RPMI7951 (cell line): ENCODE data around the gene CEP170. TPM values are rescaled to one million over a fixed set of nuclear protein-coding genes. Genes with fewer than 3 reads are reported as not detected.

Experiments
- DNase-seq: peaks from one replicate; pipeline ENCODE4 v3.0.0-alpha.2; 2012; ENCODE audit warnings: low read depth
- total RNA-seq: library from RNA; depleted of rRNA; stranded (reverse); fragments of >200 nt; shearing (Covaris generic); gene quantifications from 2 replicates; pipeline ENCODE4 v1.2.3, GENCODE V29; 2014; rRNA removed

The CEP170 gene
- 65.4 and 66.0 TPM in 2 replicates for total RNA-seq

DNA sequence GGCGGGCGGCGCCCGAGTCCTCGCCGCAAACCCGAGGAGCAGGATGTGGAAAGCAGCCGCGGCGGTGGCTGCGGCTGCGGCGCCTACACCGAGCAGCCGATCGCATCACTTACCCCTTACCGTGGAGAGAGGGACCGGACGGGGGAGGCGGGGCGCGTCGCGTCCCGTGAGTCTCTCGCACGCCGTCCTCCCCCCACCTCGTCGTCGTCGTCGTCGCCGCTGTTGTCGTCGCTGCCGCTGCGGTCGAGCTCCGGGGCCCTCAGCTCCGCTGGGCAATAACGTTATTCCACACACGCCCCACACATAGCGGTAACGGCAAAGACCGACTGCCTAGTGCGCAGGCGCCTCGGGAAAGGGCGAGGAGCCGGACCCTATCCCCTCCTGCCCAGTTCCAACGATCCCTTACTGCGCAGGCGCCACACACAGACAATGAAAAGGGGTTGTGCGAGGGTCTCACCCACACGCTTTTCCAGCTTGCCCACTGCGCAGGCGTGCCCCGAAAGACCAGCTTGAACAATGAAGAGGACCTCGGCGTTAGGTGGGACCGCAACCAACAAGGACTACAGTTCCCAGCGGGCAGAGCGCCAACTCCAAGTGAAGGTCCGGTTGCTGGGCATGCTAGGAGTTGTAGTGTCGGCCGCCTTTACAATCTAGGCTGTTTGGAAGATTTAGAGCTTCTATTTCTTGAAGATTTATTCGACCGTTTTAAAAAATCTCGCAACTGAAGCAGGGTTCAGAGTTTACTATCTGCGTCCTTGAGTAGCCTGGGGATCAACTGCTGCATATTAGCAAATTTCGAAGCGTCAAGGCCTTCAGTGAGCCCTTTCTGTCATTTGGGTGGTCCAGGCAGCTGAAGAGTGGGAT lies at the start of gene CEP170:
Gene CEP170 (minus strand): TSS at position 355 of the 864 bp plus-strand sequence. CDS start 30,001 bp downstream, outside the sequence.
- DNase-seq = peak; percentile 90

DNA sequence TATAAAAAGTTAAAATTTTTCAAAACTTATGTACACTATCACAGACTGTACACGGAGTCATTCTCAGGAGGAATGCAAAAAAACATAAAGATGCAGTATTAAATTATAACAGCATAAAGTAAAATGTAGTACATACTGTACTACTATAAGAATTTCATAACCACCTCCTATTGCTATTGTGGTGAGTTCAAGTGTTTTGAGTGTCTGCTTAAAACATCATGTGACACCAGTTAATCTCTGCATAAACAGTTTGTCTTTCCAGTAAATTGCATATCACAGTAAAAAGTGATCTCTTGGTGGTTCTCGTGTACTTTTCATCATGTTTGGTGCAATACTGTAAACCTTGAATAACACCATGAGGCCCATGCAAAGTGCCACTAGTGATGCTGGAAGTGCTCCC lies 46.0 kb upstream of the CEP170 start:
- DNase-seq = no peak

DNA sequence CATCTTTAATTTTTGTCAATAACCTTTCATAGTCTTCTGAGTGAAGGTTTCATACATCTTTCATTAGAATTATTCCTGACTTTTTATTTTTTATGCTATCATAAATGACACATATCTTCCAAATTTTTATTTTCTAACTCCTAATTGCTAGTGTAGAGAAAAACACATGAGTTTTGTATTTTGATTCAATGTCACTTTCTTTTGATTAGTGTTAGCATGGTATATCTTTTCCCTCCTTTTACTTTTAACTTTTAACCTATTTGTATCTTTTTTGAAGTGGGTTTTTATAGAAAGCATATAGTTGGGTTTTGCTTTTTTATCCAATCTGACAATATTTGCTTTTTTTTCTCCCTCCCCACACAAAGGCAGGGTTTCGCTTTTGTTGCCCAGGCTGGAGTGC lies 44.0 kb upstream of the CEP170 start:
- DNase-seq = no peak

DNA sequence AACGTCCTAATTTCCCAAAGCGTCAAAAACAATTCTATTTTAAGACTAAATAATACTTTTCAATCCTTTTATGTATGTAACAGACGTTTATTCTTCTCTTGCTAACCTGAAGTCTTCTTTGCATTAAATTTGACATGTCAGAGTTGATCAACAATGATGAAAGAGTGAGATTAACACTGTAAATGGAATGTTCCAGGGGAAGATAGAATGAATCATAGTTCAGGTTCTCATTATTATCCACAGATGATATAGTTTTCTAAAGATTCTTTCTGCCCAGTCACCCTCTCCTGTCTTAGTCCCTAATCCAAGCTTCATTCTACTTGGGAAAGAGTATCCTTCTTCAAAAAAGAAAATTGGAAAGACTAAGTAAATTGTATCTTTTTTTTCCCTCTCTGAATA lies 39.6 kb upstream of the CEP170 start:
- DNase-seq = peak; percentile 11

DNA sequence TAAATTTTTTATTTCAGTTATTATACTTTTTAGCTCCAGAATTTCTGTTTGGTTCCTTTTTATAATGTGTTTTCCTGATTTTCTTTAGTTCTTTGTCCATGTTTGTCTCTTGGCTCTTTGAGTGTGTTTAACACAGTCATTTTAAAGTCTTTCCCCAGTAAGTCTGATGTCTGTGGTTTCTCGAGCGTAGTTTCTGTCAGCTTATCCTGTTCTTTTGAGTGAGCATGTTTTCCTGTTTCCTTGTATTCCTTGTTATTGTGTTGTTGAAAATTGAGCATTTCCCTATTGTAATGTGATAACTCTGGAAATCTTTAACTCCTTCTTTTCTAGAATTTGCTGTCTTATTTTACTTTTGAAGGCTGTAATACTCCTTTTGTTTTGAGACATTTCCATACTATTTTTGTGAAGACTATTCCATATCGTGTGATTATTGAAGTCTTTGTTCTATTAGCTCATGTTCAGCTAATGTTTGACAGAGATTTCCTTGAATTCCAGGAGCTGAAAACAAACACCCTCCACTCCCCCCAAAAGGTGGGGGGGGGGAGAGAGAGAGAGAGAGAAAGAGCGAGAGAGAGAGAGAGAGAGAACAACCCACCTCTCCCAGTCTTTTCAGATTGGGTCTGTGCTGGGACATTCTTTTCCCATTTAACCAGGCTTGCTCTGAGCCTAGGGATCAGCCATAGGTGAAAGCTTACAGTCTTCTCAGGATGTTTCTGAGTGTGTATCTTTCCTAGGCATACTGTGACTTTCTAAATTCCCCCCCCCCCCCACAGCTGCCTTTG lies 39.1 kb upstream of the CEP170 start:
- DNase-seq = no peak

DNA sequence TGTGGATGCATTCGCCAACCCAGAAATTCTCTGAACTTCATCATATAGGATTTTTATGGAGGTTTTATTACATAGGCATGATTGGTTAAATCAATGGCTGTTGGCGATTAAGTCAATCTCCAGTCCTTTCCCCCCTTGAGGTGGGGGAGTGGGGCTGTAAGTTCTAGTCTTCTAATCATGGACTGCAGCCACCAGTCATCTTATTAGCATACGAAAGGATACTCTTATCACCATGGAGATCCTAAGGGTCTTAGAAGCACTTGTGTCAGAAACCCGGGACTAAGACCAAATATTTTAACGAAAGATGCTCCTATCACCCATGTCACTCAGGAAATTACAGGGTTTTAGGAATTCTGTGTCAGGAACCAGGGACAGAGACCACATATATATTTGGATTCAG lies 37.0 kb upstream of the CEP170 start:
- DNase-seq = no peak

DNA sequence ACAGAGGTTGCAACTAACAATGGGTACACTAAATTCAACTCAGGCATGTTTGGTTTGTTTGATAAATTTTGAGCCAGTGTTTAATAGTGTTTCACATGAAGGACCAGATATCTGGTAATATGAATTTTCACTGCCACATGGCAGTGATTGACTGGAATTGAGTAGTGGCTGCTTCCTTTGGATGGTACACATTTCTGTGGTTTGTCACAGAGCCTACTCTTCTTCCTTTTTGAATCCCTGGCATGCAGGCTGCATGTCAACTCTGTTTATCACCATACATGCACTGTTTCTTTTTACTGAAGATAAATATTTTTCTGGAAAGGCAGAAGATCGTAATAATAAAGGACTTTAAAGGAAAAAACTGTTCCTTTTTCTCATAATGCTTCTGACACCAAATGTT lies 36.2 kb upstream of the CEP170 start:
- no peak for DNase-seq

DNA sequence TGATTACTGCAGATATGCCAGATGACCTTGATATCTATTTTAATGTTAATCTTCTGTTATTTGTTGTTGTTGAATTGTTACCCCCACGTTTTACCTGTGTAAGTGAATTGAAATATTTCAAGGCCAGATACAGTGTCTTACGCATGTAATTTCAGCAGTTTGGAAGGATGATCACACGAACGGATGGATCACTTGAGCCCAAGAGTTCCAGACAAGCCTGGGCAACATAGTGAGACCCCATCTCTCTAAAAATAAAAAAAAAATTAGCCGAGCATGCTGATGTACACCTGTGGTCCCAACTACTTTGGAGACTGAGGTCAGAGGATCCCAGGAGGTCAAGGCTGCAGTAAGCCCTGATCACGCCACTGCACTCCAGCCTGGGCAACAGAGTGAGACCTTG lies 33.0 kb upstream of the CEP170 start:
- no peak for DNase-seq

DNA sequence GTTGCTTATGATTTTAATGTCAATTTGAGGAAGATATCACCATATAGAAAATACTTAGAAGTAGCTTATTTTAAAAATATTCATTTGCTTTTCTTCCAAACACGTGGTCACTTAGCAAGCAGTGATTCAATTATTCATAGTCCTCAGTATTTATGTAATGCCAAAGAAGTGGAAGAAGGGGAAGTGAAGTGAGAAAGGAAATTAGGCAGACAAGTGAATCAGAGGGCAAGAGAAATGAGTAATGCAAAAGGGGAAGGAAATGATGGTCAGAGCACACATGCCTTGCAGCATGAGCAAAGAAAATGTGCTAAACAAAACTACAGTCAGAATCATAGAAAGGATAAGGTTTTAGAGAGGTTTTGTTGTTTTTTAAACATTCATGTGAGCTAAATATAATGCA lies 32.6 kb upstream of the CEP170 start:
- DNase-seq = peak; percentile 83

DNA sequence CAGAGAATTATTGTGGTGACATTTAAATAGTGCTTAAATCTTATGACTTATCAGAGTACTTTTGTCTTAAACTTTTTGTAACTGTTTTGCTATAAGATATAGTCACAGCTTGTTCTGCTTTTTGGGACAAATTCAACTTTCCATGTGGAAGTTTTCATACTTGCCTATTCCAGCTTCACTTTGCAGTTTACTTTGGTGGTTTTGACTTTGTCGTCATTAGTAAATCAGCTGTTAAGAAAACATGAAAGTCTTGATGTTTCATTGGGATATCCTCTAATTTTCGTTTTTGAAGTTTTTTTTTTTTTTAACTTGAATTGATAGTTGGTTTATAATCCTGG lies 32.0 kb upstream of the CEP170 start:
- no peak for DNase-seq

DNA sequence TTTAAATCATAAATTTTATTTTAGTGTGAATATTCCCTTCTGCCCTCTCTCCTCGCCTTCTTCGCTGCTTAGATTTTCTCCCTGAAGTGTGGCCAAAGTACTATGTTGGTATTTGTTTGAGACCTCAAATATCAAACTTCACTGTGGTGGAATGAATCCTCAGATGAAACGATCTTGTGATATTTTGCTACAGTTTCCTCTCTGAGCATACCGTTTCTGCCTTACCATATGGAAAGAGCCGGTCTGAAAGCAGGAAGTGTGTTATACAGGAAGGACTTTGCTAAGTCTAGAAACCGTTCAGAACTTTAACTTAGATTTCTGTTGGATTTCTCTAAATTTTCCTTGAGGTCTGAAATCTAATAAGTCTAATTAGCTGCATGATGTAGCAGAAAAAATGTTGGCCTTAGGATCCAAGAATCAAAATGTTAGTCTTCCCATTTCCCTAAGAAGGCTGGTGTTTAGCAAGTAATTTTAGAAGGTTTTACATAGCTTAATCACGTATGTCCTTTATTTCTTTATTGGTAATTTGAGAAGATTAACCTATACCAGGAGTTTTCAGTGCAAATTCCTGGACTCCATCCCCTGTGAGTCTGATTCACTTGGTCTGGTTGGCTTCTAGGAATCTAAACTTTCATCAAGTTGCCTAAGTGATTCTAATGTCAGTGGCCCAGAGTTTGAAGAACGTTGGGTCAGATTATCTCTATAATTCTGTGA lies 31.5 kb upstream of the CEP170 start:
- DNase-seq = no peak

DNA sequence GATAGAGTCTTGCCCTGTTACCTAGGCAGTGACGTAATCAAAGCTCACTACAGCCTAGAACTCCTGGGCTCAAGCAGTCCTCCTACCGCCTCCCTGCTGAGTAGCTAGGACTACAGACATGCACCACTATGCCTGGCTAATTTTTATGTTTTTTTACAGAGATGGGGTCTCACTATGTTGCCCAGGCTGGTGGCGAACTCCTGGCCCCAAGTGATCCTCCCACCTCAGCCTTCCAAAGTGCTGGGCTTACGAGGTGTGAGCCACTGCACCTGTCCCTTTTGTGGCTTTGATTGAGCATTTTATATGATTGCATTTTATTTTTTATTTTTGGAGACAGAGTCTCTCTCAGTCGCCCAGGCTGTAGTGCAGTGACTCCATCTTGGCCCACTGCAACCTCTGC lies 26.6 kb upstream of the CEP170 start:
- no peak for DNase-seq

DNA sequence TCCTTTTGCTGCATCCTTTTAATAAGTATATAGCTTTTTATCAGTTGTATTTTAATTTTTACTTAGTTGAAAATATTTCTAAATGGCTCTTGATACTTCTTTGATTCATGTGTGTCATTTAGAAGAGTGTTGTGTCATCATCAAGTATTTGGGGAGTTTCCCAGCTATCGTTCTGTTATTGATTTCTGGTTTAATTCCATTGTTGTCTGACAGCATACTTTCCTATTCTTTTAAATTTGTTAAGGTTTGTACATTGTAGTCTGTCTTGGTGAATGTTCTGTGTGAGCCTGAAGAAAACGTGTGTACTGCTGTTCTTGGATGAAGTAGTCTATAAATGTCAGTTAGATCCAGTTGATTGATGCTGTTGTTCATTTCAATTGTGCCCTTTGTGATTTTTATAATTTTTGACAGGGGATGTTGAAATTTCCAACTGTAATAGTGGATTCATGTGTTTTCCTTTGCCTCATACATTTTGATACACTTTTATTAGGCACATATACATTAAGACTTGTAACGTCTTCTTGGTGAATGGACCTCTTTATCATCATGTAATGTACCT lies 25.6 kb upstream of the CEP170 start:
- DNase-seq = no peak

DNA sequence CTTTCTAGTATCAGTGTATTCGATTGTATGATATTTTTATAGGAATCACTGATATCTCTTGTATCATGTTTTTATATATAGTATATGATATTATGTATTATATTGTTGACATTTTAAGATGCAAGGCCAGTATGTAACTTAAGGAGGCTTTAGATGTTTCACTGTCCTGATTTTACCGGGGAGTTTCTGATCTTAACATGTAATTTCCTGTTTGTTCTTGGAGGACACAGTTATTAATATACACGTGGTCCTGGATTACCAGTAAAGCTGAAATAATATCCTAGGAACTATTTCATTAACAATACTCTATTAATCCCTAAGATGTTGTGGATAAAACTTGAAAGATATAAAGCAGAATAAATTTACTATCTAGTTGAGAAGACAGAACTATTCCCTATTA lies 20.2 kb upstream of the CEP170 start:
- DNase-seq = no peak

DNA sequence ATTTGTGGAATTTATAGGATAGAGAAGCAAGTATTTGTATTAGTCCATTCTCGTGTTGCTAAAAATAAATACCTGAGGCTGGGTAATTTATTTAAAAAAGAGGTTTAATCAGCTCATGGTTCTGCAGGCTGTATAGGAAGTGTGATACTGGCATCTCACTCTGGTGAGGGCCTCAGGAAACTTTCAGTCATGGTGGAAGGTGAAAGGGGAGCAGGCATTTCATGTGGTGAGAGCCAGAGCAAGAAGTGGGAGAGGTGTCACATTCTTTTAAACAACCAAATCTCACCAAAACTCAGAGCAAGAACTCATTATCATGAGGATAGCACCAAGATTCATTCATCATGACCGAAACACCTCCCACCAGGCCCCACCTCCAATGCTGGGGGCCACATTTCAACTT lies 18.9 kb upstream of the CEP170 start:
- DNase-seq = no peak

DNA sequence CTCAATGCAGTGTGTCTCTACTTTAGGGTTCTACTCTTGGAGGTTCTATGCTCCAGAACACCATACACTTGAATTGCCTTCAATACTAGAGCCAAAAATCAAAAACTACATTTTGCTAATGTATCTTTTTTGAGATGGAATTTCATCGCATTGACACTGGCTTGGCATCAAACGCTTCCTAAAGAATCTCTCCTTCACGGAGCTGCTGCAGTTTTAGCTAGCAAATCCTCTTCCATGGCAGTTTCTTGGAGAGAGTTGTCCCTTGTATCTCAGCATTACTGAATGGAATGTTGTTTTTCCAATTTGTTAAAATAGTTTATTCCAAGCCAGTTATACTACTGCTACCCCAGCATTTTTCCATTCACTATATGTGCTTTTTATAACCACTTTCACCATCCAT lies 18.4 kb upstream of the CEP170 start:
- no peak for DNase-seq

DNA sequence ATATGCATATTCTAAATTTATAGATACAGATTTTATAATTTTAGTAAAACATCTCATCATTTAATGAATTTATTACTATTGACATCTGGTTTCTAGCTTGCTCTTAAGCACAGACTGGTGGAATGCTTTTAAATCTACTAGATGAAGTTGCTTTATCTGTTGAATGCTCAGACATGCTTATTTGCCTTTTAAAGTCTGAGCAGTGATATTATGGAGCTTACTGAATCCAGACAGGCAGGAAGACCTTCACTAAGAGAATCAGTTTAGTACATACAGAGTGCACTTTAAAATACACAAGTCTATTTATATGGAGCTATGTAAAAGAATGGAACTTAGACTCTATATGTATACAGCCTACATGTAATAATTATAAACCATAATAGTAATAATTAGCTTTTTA lies 17.3 kb upstream of the CEP170 start:
- DNase-seq = no peak

DNA sequence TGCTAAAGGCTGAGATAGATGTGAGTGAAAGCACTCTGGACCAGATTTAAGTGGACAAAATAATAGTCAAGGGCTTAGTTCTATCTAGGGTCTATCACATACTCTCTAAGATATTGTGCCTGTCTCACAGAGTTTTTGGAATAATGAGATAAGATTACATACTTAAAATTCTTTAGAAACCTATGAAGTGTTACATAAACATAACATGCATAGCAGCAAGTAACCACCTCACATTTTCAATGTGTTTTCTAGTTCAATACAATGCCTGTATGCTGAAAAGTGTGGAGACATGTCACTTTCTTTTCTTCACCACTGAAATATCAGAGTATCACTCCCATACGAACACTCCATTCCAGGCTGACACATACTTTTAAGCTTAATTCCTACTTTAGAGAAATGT lies 16.9 kb upstream of the CEP170 start:
- DNase-seq = no peak

DNA sequence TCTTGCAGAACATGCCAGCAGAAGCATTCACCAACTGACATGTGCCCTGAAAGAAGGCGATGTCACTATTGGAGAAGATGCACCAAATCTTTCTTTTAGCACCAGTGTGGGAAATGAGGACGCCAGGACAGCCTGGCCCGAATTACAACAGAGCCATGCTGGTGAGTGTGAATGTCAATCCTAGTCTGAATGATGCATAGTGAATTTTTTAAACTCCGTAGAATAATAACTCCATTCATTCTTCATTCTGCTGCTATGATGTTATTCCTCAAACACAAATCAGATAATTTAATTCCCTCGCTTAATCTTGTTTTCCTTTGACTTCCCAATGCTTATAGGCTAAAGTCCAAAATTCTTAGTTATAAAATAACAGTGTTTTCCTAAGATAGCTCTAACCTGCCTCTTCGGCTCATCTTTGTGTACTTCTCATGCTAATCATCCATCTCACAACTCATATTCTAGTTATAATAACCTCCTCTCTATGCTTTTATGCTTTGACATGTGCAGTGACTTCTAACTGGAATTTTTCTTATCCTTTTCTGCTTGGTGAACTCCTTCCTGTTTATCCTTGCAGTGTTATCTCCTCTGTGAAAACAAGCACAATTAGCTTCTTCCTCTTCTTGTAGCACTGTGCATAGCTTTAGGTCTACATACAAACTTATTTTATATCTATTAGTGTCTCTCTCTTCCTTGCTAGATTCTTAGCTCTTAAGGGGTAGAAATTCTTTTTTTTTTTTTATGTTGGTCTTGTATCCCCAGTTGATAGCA lies 15.2 kb upstream of the CEP170 start:
- no peak for DNase-seq

DNA sequence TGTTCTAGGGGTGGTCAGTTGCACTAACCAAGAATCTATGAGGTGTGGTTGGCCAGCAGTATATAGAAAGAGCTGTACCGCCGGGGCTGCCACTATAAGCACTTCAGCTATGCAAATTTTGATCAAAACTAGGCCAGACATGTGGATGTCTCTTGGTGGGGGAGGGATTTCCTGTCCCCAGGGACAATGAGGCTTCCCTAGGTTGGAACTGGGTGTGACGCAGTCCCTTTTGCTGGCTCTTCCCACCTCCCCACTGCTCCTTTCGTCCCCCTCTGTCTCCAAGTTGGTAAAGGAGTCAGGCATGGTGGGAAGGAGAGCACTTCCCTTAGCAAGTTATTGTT lies 14.3 kb upstream of the CEP170 start:
- peak; percentile 61 for DNase-seq

DNA sequence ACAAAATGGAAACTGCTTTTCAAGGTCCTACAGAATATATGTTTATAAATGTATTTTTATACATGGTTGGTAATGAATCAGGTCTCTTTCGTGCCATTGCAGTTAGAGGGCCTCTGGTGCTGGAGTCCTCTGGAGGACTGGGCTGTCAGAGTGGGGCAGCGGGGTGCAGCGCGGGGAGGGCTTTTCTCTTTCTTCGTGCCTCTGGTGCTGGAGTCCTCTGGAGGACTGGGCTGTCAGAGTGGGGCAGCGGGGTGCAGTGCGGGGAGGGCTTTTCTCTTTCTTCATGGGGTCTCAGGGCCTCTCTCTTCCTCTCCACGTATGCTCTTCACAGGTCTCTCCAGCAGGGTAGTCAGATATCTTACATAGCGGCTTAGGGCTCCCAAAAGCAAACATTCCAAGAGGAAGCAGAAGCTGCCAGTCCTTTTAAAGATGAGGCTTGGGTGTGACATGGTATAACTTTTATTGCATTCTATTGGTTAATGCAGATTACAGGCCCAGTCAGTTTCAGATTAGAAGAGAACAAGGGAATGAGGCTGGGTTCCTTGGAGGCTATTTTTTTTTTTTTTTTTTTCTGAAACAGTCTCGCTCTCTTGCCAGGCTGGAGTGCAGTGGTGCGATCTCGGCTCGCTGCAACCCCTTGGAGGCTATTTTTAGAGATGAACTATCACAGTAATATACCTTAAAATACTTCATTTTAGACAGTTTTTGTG lies 13.8 kb upstream of the CEP170 start:
- DNase-seq = peak; percentile 76
